Cerebellar nuclear complex (tissue), 1 donor: ENCODE results near the gene C19orf25.
"Not testable (repeated sequence)": the region's sequence is repeated elsewhere in the genome, so short reads cannot be mapped to it uniquely, and the experiment has no call there.

Experiments used
- DNase-seq, 2 experiments: peaks; one replicate each; lab custom pipeline; 2025; lab: John Stamatoyannopoulos, UW

Gene C19orf25

GRCh38 chr19:1478934-1479707, at the start of gene C19orf25:
Gene C19orf25, minus strand, starts transcription at chr19:1479215. Its CDS starts 312 bp downstream, at chr19:1478903.
- DNase-seq = peak in 1 of 2 experiments; percentile 82

GRCh38 chr19:1527650-1528309, 48.8 kb upstream of the C19orf25 start:
- no peak for DNase-seq

- no peak for DNase-seq
Observed at GRCh38 chr19:1526979-1527649, 48.1 kb upstream of the C19orf25 start.

GRCh38 chr19:1526066-1526778, 47.2 kb upstream of the C19orf25 start:
- no peak for DNase-seq

GRCh38 chr19:1525343-1525742, 46.3 kb upstream of the C19orf25 start:
- DNase-seq = no peak

- no peak for DNase-seq
Observed at GRCh38 chr19:1524972-1525325, 45.9 kb upstream of the C19orf25 start.

GRCh38 chr19:1524287-1524971, 45.4 kb upstream of the C19orf25 start:
- no peak for DNase-seq

DNA sequence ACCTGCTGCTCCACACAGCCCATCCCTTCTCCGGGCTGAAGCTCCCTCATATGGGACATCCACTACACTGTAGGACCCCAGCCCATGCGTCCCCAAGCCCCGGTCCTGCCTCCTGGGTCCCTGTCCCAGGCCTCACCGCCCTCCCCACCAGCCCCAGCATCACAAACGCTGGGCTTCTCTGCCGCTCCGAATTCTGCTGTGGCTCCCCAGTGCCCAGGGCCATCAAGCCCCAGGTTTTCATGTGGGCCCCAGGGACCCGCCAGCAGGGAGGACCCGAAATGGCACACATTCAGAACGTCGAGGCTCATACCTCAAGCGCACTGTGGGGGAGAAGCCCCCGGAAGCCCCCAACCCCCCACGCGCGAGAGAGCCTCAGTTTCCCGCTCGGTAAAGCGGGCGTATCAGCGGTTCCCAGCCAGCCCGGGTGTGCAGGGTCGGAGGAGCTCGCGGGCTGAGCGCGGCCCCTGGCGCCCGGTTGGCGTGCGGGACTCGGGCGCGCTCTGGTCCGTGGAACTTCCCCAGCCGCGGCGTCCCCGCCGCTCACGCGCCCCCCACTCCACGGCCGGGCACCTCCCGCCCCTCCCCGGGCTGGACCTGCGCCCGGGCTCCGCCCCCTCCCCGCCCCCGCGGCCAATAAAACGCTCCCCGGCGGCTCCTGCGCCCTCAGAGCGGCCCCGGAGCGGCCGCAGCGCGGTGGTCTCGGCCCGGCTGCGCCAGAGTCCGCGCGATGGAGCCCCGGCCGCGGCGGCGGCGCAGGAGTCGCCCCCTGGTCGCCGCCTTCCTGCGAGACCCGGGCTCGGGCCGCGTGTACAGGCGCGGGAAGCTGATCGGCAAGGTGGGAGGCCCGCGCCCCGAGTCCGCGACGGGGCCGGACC, 44.6 kb upstream of the C19orf25 start, which contains the start of gene PLK5:
Gene PLK5 (plus strand): TSS at position 666 of the 875 bp plus-strand sequence. CDS start 2,920 bp downstream, outside the sequence.
- no peak for DNase-seq

GRCh38 chr19:1522838-1523237, 43.8 kb upstream of the C19orf25 start:
- DNase-seq = peak; percentile 55 to 66

GRCh38 chr19:1522061-1522460, 43.0 kb upstream of the C19orf25 start:
- DNase-seq = no peak

DNA sequence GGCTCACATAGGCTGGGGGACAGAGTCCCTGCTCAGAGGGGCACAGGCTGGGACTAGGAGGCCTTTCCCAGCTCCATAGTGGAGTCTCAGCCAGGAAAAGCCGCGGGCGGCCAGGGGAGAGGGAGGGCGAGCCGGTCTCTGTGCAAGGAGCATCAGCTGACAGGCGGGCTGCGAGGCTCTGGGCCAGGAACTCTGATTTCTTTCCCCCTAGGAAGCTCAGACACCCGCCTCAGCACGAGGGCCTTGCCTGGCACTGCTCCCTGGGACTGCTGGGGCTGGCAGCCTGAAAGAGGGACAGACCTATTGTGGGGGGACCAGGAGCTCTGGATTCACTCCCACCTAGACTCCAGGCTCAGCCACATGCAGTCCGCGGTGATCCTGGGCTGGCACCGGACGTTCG, 42.6 kb upstream of the C19orf25 start:
- peak; percentile 66 to 80 for DNase-seq

- DNase-seq = no peak
Observed at GRCh38 chr19:1520203-1520780, 41.3 kb upstream of the C19orf25 start.

DNA sequence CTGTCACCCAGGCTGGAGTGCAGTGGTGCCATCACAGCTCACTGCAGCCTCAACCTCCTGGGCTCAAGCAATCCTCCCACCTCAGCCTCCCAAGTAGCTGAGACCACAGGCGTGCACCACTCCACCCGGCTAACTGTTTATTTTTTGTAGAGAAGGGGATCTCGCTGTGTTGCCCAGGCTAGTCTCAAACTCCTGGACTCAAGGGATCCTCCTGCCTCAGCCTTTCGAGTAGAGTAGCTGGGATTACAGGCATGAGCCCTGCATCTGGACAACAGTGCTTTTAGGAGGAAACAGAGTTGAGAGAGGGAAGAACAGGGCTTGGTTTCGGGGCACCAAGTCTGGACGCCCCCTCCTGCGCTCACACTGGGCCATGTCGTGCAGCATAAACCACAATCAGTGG, 40.8 kb upstream of the C19orf25 start:
- DNase-seq = not testable (repeated sequence)

DNA sequence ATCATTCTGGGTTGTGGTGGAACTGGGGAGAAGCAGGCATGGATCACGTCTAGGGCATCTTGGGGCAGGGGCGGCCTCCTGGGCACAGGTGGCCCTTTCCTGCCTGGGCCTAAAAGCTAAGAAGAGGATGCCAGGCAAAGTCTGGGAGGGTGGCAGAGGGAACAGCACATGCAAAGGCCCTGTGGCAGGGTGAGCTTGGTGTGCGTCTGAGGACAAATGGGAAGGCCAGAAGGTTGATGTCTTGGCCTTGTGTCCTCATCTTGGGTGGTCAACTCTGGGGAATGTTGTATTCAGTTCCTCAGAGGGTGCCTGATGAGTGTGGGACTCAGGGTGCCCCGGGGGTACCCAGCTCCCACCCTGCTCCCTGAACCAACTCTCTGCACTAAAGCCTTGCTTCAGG, 39.5 kb upstream of the C19orf25 start:
- no peak for DNase-seq

DNA sequence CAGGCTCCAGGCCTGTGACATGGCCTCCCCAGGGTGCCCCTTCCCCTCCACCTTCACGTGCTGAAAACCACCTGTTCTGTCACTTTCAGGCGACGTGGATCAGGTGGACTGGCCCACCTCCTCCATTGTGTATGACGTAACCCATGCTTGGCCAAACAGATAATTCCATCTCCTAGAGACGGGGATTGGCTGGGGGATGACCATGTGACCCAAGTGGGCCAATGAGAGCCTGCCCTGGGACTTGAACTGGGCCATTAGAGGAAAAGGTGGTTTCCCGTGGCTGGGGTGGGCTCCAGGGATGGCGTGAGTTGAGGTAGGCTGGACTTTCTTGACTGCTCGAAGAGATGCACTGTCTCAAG, 37.4 kb upstream of the C19orf25 start:
- no peak for DNase-seq

DNA sequence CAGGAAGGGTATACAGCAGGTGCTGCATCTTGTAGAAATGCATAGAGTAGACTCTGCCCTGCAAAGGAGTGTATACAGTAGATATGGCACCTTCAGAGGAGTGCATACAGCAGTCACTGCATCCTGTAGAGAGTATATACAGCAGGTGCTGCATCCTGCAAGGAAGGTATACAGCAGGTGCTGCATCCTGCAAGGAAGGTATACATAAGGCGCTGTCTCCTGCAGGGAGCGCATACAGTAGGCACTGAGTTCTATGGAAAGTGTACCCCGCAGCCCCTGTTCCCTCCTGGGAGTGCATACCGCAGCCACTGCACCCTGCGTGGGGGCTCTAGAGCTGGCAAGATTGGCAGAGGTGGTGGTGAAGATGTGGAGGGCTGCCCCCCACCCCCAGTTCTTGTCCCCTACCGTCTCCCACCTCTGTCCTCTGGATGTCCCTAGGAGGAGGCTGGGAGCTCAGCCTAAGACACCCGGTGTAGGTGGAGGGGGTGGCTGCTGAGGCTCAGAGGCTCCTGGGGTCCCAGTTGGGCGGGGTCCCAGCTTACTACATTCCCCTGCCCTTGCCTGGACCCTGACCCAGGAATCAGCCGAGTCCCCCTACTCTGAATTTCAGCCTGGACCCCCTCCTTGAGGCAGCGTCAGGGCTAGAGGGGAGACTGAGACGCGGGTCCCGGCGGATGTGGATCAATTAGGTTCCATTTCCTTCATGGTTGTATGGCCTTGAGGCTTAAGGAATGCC, 36.1 kb upstream of the C19orf25 start:
- no peak for DNase-seq

- DNase-seq = no peak
Observed at GRCh38 chr19:1514295-1514661, 35.3 kb upstream of the C19orf25 start.

DNA sequence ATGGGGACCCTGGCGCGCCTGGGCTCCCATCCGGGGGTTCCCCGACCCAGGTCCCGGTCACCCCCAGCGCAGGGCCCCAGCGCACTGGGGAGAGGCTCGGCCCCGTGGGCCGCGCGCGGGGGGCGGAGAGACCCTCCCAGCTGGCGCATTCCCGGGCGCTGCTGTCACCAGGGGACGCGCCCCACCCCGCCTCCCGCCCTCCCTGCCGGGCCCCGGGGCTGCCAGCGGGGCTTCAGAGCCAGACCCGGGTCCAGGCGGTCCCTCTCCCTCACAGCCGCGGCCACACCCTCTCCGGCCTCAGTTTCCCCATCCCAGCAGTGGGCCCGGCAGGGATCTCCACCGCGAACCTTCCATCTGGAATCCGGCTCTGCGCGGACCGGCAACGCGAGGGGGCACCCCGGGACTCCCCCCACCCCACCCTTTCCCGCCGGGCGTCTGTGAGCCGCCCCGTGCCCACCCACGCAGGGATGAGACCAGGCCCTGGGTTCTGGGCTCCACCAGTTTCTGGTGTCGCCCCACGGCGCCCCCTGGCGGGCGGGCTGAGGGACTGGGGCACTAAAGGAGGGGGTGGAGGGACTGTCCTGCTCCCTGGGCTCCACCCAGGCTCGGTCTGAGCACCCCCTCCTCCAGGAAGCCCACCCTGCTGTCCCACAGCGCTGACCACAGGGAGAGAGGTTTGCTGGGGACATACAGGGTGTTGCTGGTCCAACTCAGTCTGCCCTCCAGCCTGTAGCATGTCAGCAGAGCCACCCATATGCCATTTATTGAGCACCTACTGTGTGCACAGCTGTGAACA, 34.7 kb upstream of the C19orf25 start:
- DNase-seq = no peak
